ENCODE measurements around the gene DPEP3.
"Not testable (repeated sequence)": the region's sequence is repeated elsewhere in the genome, so short reads cannot be mapped to it uniquely, and the experiment has no call there.

The DPEP3 gene

DNA sequence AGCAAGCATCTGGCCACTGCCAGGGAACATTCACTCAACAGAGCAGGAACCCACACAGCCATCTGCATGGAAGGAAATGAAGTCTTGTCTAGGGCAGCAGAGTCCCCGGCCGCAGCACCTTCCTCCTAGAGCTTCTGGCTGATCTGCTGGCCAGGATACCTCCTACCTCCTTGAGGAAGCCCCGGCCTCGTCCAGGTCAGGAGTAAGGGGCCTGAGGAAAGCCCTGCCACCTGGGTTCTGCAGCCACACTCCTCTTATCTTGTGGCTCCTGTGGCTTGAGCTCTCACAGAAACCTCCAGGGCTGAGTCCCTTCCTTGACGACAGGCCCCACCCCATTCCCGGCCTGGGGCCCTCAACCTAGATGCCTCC lies 13.7 kb upstream of the DPEP3 start:
- not testable (repeated sequence) for DNase-seq

DNA sequence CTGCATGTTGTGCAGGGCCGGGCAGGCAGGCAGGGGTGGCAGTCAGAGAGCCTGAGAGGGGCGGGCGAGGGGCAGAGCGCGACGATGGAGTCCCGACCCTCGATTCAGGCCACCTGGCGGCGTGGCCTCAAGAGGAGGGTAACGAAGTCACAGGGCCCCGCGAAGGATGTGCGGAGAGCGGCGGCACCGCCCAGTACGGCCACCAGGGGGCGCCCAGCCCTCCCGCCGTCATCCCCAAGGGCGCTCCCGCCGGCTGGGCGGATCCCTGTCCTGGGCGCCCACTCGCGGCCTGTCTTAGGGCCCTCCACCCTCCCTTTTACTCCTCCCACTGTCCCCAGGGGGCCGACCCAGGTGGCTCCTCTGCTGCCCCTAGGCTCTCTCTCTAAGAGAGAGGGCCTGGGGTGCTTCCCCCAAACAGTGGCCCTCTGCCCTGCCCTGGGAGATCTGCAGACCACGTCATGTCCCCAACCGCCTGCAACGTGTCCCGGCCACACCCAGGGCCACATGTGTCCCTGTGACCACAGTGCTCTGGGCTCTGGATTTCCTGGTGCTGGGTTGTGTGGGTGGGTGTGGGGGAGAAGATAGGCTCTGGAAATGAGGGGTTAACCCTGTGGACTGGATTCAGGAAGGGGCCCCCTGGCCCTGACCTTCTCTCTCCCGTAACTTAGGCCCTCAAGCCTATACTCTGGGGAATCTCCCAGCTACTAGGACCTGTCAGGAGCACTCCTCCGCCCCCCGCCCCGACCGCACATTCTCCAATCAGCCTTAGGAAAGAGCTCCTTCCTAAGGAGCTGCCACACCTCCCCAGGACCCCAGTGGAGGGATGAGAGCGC lies 13.1 kb upstream of the DPEP3 start:
- DNase-seq: peak in 45 of 51 donors; percentile 10 to 76 (median 35)

DNA sequence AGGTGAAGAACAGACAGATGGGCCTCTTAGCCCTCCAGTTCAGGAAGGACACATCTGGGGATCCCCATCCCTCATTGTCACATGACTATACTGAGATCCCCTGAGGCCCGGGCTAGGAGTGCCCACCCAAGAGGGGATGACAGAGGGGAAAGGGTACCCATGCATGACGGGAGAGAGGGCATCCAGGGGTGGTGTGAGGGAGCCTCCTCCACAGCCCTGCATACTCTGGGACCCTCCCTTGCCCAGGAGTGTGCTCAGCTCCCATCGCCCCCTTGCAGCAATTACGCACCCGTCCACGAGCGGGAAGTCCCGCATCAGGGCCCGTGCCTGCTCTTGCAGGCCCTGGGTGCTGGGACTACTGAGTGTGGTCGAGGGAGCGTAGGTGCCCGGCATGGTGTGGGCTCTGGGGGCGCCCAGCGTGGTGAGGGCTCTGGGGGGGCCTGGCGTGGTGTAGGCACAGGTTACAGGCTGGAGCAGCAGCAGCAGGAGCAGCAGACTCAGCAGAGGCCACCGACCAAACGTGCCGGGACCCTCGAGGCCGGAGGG lies 12.4 kb upstream of the DPEP3 start:
- no peak for DNase-seq

DNA sequence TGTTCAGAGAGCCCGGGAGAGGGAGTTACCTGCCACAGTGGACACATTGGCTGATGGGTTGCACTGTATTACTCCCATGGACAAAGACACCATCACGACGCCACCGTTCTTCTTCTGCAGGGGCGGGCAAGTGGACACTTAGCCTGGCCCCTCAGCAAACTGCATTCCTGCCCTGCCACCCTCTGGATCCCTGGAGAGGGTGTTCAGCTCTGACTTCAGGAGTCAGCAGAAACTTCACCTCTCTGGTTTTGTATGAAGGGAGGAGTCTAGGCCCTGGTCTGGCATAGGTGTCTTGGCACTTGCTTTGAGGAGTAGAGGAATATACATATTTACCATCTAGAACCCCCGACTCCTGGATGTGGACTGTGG lies 9.7 kb upstream of the DPEP3 start:
- DNase-seq: no peak

DNA sequence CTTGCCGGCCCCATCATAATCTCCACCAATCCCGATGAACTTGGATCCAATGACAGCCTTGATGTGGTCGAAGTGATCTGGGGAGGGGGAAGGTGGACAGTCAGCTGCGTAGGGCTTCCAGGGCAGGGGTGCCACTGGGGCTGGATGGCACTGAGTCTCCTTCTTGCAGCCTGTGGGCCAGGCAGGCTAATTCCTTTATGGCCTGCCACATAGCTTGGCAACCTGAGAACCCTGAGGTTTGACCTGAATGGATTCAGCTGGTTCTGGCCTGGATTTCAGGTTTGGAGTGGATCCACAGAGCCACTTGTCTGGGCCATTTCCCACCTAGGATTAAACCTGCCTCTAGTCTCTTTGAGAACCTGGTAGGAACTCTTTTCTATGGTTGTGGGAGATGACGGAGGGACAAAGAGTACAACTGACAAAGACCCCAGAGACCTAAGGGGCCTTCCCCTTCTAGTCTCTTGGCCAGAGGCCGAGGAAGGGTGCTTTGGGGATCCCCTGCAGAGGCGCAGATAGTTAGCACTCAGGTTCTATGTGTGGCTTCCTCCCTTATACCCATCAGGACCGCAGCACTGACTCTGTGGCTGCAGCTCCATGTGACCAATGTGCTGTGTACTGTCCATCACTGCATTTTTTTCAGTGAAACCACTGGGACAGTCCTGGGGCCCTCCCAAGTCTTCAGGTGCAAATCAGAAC lies 9.2 kb upstream of the DPEP3 start:
- no peak for DNase-seq

DNA sequence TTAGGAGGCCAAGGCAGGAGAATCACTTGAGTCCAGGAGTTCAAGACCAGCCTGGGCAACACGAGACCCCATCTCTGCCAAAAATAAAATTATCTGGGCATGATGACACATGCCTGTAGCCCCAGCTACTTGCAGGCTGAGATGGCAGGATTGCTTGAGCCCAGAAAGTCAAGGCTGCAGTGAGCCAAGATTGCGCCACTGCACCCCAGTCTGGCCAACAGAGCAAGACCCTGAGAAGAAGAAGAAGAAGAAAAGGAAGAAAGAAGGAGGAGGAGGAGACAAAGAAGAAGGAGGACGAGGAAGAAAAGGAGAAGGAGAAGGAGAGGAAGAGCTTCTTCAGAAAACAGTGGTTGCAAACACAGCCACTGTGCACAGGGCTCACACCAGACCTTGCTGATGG lies 8.4 kb upstream of the DPEP3 start:
- DNase-seq: no peak

DNA sequence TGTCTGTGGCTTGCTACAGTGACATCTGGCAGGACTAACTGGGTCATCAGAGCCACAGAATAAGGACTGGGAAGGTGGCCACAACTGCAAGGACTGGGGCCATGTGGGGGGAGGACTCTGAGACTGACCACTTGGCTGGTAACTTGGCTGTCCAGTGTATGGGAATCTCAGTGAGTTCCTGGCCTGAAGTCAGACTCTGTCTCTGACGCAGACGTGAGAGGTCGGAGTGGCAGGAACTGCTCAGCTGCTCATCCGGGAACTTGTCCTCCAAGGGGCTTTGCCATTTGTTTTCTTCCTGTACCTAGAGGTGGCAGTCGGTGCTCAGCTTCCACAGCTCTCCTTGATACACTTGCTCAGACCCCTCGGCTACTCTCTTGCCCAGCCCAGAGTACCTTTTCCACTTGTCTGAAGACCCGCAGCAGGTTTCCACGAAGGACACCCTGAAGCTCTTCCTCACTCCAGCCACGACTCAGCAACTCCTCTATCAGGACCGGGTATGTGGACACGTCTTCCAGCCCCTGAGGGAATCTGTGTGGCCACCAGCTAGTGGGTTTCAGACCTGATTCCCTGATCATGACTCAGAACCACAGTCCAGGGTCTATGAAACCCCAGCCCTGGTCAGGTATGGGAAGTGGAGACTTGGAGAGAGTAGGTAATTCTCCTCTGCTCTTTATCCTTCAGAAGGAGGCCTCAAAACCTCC lies 7.3 kb upstream of the DPEP3 start:
- peak in 31 of 51 donors; percentile 11 to 69 (median 36) for DNase-seq

DNA sequence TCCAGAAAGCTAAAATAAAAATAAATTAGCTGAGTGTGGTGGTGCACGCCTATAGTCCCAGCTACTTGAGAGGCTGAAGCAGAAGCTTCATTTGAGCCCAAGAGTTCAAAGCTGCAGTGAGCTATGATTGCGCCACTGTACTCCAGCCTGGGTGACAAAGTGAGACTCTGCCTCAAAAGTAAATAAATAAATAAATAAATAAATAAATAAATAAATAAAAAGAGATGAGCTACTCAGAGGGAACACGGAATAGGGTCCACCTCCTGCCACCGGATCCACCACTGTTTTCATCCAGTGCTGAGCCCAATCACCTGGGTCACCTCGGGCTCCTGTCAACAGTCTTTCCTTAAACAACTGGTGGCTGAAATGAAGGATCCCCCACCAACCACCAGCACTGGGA lies 6.7 kb upstream of the DPEP3 start:
- no peak for DNase-seq

DNA sequence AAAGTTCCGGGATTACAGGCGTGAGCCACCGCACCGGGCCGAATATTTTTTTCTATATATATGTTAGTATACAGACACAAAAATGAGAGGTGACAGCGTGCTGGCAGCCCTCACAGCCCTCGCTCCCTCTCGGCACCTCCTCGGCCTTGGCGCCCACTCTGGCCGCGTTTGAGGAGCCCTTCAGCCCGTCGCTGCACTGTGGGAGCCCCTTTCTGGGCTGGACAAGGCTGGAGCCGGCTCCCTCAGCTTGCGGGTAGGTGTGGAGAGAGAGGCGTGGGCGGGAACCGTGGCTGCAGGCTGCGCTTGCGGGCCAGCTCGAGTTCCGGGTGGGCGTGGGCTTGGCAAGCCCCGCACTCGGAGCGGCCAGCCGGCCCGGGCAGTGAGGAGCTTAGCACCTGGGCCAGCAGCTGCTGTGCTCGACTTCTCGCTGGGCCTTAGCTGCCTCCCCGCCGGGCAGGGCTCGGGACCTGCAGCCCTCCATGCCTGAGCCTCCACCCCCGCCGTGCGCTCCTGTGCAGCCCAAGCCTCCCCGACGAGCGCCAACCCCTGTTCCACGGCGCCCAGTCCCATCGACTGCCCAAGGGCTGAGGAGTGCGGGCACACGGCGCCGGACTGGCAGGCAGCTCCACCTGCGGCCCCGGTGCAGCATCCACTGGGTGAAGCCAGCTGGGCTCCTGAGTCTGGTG lies 1.9 kb upstream of the DPEP3 start:
- no peak for DNase-seq

DNA sequence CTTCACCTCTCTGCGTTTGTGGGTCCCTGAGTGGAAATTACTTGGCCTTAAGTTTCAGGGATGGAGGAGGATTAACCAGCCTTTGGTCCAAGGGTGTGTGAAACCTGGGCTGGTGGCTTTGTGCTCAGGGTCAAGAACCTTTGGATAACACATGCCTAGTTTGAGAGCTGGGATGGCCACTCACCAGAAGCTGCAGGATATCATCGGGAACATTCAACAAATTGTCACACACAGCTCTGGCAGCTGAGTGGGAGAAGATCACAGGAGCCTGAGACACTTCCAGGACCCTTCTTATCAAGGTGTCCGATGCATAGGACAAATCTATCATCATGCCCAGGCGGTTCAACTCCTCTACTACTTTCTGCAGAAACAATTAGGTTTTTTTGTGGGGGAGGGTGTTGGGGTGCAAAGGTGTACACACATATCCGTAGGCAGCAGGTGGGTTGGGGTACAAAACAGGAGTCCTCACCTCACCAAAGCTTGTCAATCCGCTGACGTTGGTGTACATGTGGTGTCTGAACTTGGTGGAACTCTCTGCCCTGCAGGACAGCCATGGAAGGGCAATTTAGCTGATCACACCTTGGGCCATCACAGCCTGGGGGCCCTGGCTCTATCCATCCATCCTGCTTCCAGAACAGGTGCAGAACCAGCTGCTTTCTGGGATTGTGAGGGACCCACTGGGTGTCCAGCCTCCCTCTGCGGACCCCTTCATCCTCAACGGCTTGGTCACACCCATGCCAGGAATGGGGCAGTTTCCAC lies 2.7 kb downstream of the DPEP3 start:
- no peak for DNase-seq

DNA sequence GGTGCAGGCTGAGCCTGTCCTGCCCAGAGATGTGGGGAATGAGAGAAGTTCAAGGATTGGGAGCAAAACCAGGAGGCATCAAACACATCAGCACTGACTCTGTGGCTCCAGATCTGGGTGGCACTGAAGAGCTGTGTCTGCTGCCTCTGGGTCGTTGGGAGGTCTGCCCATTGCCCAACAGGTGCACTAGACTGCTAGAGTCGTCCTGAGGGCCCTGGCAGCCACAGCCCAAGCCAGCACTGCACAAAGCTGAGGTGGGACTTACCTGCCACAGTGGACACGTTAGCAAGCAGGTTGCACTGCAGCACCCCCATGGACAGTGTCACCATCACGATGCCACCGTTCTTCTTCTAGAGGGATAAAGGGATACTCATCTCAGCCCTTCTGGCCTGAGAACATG lies 3.3 kb downstream of the DPEP3 start:
- no peak for DNase-seq

DNA sequence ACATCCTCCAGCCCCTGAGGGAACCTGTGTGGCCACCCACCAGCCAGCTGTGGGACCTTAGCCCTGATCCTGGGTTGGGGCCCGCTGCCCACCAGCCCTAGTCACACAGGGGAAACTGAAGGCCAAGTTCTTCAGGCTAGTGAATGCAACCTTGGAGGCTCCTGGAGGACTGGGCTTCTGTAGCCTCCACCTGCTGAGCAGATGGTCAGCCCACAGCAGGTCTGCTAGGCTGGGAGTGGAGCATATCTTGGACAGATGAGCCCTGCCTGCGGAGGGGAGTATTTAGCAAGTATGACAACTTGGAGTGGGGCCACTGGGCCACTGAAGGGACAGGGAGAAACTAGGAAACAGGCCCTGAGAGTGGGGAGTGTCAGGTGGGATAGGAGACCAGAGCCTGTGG lies 4.1 kb downstream of the DPEP3 start:
- DNase-seq: no peak

DNA sequence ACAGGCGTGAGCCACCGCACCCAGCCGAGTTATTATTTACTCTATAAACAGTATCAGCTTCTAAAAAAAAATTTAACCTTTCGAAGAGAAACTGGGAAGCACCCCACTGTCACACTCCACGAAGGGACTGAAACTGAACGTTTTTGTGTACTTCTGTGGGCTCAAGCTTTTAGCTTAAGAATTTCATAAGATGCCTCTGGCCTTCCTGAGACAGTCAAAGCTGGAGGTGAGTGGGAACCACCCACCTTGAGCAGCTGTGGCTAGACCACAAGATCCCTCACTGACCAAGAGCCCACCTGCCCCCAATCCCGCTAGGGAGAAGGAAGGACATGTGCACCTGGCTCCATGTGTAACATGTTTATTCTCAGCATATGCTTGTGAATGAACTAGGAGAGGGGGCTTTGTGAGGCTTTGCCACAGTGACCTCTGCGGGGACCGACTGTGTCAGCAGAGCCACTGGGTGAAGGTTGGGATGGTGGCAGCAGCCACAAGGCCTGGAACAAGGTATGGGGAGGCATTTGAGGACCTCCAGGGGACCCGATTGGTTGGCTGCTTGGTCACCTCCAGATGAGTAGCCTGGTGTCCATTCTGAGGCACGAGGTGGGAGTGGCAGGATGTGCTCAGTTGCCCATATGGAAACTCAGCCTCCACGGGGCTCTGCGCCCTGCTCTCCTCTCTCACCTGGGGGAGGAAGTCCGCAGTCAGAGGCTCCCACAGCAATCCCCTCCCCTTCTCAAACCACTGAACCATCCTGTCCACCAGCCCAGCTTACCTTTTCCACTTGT lies 4.8 kb downstream of the DPEP3 start:
- no peak for DNase-seq

DNA sequence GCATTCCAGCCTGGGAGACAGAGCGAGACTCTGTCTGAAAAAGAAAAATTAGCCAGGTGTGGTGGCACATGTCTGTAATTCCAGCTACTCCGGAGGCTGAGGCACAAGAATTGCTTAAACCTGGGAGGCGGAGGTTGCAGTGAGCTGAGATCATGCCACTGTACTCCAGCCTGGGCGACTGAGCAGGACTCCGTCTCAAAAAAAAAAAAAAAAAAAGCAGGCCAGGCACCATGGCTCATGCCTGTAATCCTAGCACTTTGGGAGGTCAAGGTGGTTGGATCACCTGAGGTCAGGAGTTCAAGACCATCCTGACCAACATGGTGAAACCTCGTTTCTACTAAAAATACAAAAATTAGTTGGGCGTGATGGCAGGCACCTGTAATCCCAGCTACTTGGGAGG lies 8.0 kb downstream of the DPEP3 start:
- not testable (repeated sequence) for DNase-seq

DNA sequence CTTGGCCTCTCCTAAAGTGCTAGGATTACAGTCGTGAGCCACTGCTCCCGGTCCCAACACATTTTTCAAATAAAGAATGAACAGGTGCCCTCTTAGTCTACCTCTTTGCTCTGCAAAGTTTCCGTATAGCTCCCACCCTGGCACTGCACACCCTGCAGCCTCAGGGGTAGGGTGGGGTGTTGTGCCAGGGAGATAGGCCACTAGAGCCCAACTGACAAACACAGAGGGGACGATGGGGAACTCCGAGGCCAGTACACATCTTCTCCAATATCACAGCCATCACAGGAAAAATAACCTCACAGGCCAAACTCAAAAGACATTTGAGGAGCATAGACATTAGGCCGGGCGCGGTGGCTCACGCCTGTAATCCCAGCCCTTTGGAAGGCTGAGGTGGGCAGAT lies 9.2 kb downstream of the DPEP3 start:
- no peak for DNase-seq

DNA sequence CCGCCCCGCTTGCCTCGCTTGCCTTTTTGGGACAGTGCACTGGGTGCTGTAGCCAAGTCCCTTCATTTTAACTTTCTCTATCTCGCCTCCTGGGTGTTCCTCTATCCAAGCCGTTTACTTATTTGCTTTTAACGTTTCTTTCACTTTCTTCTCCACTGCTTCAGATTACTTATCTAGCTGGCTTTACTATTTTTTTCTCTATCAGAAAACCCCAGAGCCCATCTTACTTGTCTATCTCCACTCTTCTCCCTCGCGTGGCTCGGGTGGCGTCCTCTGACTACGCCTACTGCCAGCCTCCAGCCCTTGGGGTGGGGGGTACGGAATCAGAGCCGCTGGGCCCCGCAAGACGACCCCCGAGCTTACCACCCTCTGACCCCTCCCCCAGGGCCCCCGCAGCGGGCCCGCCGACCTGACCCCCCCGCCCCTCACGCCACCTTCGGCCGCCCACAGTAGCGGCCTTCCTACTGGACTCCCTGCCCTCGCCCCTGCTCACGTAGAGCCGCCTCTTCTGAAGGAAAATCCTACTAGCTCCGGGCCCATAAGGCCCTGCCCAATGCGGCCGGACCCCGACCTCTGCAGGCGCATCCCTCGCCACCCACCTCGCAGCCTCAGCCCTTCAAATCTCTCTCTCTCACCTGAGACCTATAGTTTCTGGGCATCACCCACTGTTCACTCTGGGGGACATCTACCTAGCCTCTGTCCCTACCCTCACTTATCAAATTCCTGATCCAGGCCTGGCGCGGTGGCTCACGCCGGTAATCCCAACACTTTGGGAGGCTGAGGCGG lies 10.9 kb downstream of the DPEP3 start:
- DNase-seq: no peak

DNA sequence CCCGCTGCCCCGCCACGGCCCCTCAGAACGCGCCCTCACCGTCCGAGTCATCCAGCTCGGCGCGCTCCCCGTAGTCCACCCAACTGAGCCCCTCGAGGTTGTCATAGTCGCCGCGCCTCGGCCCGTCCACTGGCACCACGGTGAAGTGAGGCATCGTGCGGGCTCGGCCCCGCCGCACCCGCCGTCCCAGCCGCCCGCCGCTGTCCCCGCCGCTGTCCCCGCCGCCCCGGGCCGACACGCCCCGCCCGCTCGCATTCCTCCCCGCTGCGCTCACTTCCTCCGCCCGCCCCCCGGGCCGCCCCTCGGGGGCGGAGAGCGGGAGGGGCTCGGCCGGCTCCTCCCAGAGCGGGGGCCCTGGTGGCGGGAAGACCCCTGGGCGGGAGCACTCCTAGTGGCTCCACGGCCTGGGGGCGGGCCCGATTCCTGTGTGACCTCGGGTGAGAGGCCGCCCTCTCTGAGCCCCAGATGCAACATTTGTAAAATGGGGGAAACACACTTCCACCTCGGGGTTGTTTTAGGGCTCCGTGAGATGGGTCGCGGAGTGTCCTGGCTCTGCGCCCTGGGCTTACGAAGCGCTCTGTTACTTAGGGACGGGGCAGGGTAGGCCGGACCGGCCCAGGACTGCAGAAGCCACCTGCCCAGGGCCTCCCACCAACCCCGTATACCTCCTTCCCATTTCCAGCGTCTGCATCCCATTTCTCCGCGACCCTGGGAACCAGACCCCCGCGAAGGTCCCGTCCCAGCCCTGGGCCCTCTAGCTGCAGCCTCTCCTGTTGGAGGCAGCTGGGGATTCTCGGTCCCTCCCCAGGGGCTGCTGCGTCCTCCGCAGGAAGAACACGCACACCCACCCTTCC lies 11.7 kb downstream of the DPEP3 start, which contains the start of gene SLC12A4:
TSS of gene SLC12A4 (minus strand) at position 238 of the 854 bp plus-strand sequence. CDS start at position 154, 84 bp downstream.
- peak in 44 of 51 donors; percentile 13 to 80 (median 56) for DNase-seq

DNA sequence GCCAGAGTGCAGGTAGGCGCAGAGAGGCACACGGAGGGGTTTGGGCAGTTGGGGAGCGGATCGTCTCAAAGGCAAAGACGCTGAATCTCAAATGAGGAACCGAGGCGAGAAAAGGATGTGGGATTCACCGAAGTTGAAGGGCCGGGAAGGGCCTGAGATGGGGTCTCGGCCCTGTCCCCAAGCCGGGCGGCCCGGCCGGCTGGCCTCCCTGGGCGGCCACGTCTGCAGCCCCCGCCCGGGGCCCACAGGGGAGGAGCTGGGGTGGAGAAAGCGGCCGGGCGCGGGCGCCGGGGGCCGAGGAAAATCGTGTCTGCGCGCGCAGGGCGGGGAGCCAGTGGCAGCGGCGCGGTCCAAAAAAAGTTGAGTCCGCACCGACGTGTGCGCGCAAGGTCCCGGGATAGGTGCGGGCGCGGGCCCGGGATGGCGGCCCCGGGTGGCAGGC lies 12.3 kb downstream of the DPEP3 start:
- peak in 4 of 51 donors; percentile 13 to 49 (median 42) for DNase-seq
